Coronary artery (tissue), 2 donors: ENCODE measurements around the gene LDLRAD4.

ENCODE experiments used
- DNase-seq: peaks from one replicate; pipeline ENCODE4 v3.0.0-alpha.2; 2017; ENCODE audit warnings: low spot score
- H3K27ac ChIP-seq, 2 donors: fragments of 200-600 bp; sonication (generic); one replicate each; pipeline ENCODE4 v1.5.1; 2016 to 2019
- H3K4me3 ChIP-seq: fragments of 200-600 bp; sonication (generic); 2 replicates; pipeline ENCODE4 v1.5.1; 2016; ENCODE audit warnings: mild to moderate bottlenecking, moderate library complexity
- TF ChIP-seq, protein P1 (sequence below): fragments of 200-600 bp; sonication (generic); IDR thresholded peaks from one replicate; pipeline ENCODE4 v1.5.1; 2019; ENCODE audit warnings: antibody characterized with exemption

Gene LDLRAD4

DNA sequence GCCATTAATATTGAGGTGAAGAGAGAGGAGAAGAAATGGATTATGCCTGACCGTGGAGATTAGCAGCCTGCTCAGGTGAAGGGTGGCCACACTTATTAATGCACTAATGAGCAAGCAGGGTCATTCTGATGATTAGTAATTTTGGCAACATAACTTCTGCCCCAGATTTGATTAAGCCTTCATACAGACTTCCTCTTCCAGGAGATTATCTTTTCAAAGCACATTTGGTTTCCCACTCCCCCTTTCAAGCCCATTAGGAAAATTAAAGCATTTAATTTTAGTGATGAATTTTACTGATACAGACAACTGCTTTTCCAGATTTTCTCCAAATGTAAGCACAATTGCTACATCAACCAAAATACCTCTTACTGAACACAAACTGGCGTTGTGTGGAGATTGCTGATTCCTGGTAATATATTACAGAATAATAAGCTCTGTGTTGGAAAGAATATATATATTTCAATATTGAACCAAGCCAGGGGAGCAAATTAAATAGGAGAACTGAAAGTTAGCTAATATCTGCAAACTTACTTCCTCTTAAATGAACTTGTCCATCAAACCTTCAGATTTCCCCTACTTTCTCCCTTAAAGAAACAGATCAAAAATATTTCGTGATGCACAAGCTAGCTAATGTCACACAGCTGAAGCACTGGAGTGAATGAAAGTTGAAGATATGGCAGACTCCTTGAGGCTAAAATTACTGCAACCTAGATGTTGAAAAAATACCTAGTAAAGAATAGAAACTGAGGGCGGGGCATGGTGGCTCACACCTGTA, 367.0 kb downstream of the LDLRAD4 start:
- no peak for DNase-seq
- TF ChIP-seq, protein P1, sequence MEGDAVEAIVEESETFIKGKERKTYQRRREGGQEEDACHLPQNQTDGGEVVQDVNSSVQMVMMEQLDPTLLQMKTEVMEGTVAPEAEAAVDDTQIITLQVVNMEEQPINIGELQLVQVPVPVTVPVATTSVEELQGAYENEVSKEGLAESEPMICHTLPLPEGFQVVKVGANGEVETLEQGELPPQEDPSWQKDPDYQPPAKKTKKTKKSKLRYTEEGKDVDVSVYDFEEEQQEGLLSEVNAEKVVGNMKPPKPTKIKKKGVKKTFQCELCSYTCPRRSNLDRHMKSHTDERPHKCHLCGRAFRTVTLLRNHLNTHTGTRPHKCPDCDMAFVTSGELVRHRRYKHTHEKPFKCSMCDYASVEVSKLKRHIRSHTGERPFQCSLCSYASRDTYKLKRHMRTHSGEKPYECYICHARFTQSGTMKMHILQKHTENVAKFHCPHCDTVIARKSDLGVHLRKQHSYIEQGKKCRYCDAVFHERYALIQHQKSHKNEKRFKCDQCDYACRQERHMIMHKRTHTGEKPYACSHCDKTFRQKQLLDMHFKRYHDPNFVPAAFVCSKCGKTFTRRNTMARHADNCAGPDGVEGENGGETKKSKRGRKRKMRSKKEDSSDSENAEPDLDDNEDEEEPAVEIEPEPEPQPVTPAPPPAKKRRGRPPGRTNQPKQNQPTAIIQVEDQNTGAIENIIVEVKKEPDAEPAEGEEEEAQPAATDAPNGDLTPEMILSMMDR: no peak
- H3K4me3 ChIP-seq: no peak overlapping the region
- H3K27ac ChIP-seq: no peak overlapping the region

DNA sequence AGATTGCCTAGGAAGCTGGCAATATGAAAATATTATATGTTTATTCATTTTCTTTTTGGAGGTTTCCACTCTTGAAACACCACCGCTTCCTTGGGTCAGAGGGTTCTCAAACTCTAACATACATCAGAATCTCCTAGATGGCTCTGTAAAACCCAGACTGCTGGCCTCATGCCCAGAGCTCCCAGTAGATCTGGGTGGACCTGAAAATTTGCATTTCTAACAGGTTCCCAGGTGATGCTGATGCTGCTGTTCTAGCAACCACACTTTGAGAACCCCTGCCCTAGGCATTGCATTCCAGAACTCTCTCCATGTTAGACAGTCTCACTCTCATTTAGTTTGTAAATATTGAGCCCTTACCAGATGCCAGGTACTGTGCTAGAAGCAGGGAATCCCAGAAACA, 368.4 kb downstream of the LDLRAD4 start:
- TF ChIP-seq, protein P1: no peak
- DNase-seq: no peak
- no peak overlapping the region for H3K4me3 ChIP-seq
- H3K27ac ChIP-seq: no peak overlapping the region

DNA sequence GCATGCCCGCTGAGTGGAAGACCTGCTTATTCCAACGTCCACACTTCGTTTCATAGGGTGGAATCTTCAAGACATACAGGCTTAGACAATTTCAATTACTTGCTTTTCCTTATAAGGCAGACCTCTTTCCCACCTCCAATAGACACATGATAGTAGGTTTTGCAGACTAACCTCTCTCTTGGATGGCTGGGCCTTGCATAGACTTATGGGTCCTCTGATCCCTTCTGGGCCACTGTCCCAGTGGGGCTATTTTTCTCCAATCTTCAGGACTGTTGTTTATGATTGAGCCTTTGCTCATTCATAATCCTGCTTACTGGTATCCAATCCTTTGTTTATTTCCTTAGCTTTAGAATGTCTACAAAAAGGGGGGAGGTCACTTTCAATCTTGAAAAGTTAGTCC, 368.9 kb downstream of the LDLRAD4 start:
- H3K4me3 ChIP-seq: no peak overlapping the region
- no peak overlapping the region for H3K27ac ChIP-seq
- no peak for DNase-seq
- TF ChIP-seq, protein P1: no peak

DNA sequence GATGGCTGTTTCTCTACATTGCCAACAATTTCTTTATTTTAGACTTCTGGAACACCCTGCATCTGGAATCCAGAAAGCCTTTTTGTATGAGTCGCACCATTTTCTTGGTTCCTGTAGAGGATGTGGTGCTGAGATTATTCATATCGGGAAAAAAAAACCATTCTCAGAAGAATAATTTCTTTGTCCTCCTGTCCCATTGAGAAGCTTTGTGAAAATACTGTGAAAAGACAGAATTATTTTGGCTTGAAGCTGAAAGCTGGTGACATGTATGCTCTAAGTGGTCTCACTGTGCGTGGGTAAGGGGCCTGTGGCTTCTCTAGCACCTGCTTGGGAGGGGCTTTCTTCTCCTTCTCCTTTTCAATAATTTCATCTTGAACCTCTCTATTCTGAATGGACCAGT, 369.4 kb downstream of the LDLRAD4 start:
- no peak for DNase-seq
- Histone ChIP-seq H3K4me3 (no peak overlapping the region), H3K27ac (no peak overlapping the region)
- TF ChIP-seq, protein P1: no peak

DNA sequence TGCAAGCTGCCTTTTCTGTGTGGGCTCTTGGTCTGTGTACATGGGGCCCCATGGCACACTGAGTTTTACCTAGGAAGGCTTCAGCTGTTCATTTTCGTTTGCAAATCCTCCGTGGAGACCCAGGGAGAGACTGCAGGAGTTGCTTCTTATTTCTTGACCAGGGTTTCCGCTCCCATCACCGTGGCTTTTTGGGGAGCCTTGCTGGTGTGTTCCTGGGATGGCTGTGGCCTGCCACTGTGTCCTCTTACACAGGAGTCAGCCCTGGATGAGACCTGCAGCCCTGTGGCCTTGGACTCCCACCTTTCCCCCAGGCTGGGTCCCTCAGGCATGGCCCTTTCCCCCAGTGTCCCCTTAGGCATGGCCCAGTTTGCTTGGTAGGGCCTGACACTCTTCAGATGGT, 370.8 kb downstream of the LDLRAD4 start:
- no peak overlapping the region for H3K4me3 ChIP-seq
- TF ChIP-seq, protein P1: no peak
- DNase-seq: no peak
- H3K27ac ChIP-seq: no peak overlapping the region

DNA sequence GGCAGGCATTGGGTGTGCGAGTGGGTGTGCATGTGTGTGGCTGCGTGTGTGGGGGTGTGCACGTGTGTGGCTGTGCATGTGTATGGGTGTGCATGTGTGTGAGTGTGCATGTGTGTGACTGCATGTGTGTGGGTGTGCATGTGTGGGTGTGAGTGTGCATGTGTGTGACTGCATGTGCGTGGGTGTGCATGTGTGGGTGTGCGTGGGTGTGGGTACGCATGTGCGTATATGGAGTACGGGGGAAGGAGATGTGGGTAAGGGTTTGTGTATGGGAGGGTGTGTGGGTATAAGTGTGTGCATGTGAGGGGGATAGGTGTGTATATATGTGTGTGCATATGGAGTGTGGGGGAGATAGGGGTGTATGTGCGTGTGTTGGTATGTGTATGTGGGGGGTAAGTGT, 371.4 kb downstream of the LDLRAD4 start:
- TF ChIP-seq, protein P1: no peak
- DNase-seq: no peak
- Histone ChIP-seq H3K4me3 (no peak overlapping the region), H3K27ac (no peak overlapping the region)

DNA sequence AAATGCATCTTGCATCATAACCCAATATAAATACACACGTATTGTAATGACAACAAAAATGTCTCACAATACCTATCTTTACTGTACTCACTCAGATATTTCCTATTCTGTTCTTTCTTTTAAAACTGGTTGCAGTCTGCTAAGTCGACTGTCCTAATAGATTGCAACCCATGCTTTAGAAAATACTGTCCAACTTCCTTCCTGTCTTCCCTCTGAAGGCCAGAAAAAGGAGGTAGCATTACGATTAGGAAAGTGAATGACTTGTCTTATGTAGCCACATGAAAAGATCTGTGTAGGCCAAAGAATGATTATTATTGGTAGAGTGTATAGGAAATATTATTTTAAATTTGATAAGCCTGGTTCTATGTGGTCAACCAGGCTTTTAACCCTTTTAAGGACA, 373.7 kb downstream of the LDLRAD4 start:
- H3K27ac ChIP-seq: no peak overlapping the region
- TF ChIP-seq, protein P1: no peak
- no peak for DNase-seq
- H3K4me3 ChIP-seq: no peak overlapping the region
